CD4-positive, alpha-beta T cell treated with Interleukin-4 for 1 hour (primary cell): ENCODE data around the gene LAMTOR1.
"Not testable (repeated sequence)": the region's sequence is repeated elsewhere in the genome, so short reads cannot be mapped to it uniquely, and the experiment has no call there.

ENCODE experiments used
- DNase-seq, 2 donors: peaks; one replicate each; pipeline ENCODE4 v3.0.0-alpha.2; 2020 to 2022

The LAMTOR1 gene

DNA sequence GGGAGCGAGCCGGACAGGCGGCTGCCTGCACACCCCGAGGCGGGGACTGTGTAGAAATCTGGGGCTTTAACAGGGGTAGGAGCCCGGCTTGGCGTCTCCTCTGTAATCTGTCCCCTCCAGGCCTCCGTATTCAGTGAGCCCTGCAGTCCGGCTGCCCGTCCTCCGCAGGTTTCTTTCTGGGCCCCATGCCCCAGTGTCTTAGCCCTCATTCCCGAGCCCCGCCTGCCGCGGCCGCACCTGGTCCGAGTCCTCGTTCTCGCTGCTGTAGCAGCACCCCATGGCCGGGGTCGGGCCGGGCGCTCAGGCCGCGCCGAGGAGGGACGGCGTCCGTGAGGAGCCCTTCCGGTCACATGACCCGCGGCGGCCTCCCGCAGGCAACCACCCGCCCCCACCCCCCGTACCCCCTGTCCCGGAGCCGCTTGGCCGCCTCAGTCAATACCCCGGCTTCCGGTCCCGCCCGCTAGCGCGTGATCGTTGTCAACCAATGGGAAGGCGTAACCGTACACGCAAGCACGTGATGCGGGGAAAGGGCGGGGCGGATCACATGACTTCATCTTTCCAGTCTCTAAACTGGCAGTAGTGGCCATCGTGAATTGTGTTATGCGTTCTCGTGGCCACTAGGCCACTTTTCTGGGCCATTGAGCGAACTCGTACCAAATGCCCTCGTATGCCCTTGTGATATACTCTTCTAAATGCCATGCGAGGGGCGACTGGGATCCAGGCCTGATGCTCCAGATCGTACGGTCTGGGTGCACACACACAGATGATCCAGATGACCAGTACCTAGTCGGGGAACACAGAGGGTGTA is at the start of gene LAMTOR1:
Gene LAMTOR1, minus strand, starts transcription at position 352 of the 808 bp plus-strand sequence. Its CDS starts 73 bp downstream, at position 279.
- peak; percentile 98 for DNase-seq

DNA sequence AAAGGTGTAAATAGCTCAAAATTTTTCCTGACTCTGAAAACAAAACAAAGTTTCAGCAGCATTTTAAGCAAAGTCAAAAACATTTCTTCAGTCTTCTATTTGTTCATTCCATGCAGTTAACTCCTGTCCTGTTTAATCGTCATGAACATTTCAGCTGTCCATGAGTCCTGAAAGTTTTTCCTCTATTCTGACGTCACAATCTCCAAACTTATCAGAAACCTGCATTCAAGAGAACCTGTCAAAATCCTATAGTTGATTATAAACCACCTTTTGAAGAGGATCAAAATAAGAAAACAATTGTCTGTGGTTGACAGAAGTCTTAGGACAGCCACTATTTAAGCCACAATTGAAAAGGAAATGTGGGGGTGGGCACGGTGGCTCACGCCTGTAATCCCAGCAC is 47.8 kb upstream of the LAMTOR1 start:
- no peak for DNase-seq

DNA sequence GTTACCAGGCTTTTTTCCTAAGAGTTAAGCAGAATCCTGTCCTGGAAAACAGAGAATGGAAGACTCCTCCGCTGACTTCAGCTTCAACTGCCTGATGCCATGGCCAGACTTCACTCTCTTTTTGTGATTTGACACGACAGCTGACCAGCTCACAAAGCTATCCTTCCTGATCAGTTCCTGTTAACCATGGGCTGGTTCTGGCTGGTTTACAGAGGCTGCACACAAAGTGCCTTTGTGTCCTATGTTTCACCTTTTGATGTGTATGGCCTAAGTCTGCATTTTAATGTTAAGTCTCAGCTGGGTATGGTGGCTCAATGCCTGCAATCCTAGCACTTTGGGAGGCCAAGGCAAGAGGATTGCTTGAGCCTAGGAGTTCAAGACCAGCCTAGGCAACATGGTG is 43.5 kb upstream of the LAMTOR1 start:
- no peak for DNase-seq

DNA sequence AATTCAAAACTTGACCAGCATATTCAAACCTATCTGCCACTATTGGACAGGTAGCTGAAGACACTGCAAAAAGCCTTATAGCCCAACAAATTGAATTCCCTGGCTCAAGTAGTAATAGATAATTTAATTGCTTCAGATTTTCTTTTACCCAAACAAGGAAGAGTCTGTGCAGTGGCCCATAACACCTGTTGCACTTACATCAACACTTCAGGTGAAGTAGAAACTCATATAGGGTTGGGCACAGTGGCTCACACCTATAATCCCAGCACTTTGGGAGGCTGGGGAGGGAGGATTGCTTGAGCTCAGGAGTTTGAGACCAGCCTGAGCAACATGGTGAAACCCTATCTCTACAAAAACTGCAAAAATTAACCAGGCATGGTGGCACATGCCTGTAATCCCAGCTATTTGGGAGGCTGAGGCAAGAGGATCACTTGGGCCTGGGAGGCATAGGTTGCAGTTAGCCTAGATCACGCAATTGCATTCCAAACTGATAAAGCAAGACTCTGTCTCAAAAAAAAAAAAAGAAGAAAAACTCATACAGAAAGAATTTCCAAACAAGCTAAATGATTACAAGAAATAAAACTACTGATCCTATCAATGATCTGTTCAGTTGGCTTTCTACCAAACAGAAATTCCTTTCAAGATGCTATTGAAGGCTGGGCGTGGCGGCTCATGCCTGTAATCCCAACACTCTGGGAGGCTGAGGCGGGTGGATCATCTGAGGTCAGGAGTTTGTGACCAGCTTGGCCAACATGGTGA is 41.9 kb upstream of the LAMTOR1 start:
- no peak for DNase-seq

DNA sequence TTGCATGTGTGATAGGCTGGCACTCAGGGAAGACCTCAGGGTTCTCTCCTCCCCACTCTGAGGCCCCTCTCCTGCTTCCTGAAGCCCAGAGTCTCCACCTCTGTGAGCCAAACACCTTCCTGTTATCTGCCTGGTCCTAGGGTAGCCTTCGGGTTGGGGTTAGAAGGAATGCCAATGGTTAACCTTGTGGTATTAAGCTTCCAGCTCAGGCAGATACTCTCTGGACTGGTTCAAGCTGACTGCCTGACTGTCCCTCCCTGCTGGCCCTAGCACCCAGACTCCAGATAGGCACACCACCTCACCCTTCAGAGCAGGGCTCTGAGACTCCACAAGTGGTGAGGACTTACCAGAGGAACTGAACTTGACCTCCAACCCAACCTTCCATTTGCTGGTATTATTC is 39.4 kb upstream of the LAMTOR1 start:
- not testable (repeated sequence) for DNase-seq

DNA sequence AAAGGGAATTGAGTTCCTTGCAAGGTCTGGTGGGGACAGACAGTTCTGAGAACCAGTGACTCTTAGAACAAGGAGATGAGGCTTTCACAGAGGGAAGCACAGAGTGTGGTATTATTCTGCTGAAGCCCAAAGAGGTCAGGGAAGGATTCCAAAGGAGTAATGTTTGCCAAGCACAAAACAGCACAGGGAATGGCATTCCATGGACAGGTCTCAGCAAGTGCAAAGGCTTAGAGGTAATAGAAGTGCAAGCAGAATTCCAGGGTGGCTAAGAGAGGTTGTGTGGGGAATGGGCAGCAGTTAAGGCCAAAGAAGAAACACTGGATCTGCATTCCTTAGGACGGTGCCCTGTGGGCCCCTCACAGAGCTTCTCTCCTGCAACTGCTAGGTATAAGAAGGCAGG is 39.0 kb upstream of the LAMTOR1 start:
- DNase-seq: not testable (repeated sequence)

DNA sequence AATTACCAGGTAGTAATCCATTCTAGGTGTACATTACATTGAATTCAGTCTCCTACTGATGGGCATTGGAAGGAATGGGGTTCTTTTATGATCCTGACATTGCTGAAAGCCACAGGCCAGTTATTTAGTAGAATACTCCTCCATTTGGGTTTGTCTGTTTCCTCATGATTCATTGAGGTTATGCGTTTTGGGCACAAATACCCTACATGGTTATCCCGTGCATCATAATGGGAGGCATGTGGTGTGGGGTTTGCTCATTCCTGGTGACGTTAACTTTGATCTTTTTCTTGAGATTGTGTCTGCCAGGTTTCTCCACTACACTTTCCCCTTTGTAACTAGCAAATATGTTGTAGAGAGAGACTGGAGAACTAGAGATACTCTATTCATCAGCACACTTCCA is 38.0 kb upstream of the LAMTOR1 start:
- DNase-seq: no peak

DNA sequence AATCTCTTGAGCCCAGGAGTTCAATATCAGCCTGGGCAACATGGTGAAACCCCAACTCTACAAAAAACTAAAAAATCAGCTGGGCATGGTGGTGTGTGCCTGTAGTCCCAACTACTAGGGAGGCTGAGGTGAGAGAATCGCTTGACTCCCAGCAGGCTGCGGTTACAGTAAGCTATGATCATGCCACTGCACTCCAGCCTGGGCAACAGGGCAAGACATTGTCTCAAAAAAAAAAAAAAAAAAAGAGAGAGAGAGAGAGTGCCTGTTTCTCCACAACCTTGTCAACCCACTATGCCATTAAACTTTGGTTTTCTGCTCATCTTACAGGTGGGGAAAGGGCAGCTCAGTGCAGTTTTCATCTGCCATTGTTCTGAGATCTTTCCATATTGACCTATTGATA is 37.6 kb upstream of the LAMTOR1 start:
- DNase-seq: no peak

DNA sequence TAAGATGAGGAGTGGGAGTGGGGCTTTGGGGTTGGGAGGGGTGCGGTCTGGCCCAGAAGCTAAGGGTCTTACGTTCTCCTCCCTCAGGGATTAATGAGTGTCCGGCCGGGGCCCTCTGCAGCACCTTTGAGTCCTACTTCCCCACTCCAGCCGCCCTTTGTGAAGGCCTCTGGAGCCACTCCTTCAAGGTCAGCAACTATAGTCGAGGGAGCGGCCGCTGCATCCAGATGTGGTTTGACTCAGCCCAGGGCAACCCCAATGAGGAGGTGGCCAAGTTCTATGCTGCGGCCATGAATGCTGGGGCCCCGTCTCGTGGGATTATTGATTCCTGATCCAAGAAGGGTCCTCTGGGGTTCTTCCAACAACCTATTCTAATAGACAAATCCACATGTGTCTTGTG is 36.4 kb upstream of the LAMTOR1 start:
- DNase-seq: no peak

DNA sequence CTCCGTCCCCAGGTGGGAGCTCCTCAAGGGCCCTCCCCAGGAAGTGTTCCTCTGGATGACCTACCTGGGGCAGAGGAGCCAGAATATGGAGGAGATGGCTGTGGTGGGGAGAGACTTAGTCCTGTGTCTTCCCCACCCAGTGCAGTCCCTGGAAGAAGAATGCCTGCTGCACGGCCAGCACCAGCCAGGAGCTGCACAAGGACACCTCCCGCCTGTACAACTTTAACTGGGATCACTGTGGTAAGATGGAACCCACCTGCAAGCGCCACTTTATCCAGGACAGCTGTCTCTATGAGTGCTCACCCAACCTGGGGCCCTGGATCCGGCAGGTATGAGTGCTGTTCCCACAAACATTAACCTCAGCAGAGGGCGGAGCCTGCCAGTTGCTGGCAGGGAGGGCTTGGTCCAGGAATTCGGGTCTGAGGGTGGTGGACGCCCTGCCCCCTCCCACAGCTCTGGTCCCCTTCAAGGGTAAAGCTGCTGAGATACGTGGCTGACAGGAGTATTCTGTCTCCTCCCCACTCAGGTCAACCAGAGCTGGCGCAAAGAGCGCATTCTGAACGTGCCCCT is 35.8 kb upstream of the LAMTOR1 start:
- no peak for DNase-seq

DNA sequence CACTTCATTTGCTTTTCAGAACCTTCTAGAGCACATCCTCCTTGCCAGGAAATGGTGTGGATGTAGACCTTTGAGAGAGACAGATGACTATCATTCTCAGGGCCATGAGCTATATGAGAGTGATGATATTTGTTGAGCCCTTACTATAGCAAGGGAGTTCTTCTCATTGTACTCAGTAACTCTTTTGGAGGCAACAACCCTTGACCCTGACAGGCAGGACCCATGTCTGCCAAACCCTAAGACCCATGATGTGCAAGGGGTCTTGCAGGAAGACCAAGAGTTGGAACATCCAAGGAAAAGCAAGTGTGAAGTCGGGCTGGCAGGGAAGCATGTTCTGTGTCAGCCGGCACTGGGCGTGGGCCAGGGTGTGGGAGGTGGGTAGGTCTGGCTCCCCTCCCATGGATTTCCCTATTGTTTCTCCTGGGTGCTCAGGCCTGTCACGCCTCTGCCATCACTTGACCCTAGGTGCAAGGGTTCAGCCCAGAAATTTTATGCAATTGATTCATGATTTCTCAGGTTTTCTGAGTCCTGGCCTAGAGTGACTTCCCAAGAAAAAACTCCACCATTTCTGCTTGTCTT is 33.7 kb upstream of the LAMTOR1 start:
- no peak for DNase-seq

DNA sequence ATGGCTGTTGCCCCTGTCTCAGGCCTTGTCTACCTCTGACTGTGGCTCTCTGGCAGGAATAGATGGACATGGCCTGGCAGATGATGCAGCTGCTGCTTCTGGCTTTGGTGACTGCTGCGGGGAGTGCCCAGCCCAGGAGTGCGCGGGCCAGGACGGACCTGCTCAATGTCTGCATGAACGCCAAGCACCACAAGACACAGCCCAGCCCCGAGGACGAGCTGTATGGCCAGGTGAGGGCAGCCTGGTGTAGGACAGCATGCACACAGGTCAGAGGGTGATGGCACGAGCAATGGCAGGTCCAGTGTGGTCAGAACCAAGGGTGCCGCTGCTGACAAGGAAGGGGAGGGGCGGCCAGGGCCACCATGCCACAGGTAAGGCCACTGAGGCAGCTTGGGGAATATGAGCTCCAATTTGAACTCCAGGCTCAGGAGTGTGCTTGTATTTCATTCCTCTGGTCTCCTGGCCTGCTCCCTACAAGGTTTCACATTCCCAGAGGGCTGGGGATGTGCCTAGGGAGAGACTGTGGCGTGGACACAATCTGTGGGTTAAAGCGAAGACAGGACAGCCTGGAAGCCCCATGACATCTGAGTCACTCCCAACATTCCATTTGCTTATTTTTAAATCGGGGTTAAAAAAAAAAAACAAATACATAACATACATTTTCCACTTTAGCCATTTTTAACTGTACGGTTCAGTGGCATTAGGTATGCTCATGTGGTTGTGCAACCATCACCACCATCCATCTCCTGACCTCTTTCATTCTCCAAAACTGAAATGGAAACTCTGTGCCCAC is 33.0 kb upstream of the LAMTOR1 start:
- no peak for DNase-seq

DNA sequence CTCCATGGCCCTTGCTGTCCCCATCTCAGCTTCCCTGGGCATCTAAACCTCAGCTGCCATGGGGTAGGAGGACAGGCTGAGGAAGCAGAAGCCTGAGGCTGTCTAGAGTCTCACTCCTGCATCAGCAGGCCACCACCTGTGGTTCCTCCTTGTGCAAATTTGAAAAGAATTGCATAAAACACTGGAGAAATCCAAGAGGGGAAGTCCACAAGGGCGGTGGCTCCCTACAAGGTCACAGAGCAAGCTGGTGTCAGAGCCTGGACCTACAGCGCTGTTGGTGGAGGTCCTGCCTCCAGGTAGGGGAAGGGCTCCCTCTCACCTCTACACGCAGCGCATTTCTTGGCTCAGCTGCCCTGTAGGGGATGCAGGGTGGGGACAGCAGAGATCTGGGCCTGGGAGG is 32.4 kb upstream of the LAMTOR1 start, which contains the start of gene FOLR3:
Gene FOLR3, plus strand, starts transcription at position 253 of the 400 bp plus-strand sequence. CDS start 228 bp downstream, outside the sequence.
- DNase-seq: not testable (repeated sequence)

DNA sequence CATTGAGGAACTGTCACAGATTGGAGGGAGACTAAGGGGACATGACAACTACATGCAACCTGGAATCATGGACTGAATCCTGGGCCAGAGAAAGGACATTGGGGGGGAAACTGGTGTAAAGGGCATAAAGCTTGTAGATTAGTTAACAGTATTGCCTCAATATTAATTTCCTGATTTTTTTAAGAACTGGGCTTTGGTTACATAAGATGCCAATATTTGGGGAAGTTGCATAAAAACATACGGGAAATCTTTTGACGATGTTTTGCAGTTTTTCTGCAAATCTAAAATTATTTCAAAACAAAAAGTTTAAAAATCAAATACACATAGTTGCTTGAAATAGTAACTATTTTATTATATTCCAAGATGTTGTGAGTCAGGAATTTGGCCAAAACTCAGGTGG is 29.5 kb upstream of the LAMTOR1 start:
- DNase-seq: no peak

DNA sequence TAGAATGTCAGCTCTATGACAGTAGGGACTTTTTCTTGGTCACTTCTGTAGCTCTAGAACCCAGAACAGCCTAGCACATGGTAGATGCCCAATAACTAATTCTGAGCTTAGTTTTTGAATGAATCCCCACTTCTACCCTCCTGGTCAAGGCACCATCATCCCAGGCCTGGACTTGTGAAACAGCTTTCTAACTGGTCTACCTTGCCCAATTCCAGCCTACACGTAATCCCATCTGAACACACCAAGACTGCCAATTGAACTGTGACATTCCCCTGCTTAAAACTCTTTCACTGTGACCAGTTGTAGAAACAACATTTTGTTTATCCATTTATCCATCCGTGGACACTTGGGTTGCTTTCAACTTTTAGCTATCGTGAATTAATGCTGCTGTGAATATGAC is 26.3 kb upstream of the LAMTOR1 start:
- no peak for DNase-seq

DNA sequence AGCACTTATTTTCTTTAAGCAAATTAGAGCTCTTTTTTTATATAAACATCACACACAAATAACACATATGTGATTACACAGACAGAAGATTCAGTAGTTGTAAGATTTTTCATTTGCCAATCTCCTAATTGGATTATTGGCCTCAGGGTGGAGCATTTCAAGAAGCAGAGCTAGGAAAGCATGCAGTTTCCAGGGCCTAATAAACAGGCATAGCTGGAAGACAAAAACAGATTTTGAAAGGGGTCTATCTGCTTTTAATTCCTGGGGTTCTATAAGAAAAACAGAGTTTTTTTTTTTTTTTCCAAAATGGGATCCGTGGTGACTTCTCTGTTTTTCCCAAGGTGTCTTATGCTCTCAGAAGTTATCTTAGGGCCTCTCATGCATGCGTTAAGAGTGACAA is 24.8 kb upstream of the LAMTOR1 start:
- DNase-seq: no peak

DNA sequence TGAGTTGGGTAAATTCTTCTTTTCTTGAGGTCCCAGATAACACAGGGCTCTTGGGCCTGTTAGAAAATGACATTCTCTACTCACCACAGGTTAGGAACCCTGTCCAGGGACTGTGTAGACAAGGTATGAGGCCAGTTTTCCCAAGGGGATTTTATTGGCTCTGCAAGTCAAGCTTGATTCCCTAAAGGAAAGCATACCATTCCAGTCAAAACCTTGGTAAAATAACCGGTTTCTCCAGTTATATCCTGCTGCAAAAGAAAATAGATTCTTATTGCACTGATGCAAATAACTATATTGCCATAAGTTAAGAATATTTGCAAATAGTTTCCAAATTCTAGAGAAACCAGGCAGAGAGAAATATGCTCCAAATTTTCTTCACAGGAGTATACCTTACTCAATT is 22.9 kb upstream of the LAMTOR1 start:
- no peak for DNase-seq

DNA sequence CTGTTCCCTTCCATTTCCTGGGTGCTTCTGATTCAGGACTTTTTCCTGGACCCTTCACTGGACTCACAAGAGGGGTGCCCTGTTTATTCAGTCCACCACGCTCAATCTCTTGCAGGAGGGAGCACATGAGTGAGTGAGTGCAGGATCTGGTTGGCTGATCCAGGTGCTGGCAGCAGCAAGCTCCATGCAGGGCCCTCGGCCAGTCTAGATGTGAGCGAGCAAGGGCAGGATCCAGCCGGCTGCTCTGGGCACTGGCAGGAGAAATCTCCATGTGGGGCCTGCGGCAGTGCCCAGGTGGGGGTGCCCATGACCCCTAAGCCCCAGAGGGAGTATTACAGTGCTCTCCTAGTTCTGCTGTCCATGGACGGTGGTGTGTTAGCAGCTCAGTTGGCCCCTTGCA is 20.9 kb upstream of the LAMTOR1 start:
- DNase-seq: no peak

DNA sequence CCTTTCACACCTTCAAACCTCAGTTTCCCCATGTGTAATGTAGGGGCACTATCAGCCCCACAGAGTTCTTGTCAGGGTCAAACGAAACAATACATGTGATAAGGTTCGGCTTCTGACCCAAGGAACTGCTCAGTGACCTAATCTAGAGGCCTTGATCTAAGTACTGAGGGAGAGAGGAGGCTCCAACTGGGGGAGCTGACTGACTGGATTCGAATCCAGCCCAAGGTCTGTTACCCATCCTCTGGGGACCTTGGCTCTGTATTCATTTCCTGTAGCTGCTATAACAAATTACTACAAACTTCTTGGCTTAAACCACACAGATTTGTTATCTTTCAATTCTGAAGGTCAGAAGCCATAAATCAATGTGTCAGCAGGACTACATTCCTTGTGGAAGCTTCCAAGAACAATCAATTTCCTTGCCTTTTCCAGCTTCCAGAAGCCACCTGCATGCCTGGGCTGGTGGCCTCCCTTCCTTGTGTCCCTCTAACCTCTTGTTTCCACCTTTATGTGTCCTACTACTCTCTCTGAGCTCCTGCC is 20.1 kb upstream of the LAMTOR1 start:
- no peak for DNase-seq

DNA sequence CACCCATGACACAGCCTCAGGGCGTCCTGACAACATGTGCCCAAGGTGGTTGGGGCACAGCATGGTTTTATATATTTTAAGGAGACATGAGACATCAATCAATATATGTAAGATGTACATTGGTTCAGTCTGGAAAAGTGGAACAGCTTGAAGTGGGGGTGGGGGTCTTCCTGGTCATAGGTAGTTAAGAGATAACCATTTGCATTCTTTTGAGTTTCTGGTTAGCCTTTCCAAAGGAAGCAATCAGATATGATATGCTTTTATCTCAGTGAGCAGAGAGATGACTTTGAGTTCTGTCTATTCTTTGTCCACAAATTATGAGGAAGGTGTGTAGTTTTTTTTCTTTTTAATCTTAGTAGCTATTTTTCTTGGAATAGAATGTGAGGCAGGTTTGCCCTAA is 19.5 kb upstream of the LAMTOR1 start:
- no peak for DNase-seq

DNA sequence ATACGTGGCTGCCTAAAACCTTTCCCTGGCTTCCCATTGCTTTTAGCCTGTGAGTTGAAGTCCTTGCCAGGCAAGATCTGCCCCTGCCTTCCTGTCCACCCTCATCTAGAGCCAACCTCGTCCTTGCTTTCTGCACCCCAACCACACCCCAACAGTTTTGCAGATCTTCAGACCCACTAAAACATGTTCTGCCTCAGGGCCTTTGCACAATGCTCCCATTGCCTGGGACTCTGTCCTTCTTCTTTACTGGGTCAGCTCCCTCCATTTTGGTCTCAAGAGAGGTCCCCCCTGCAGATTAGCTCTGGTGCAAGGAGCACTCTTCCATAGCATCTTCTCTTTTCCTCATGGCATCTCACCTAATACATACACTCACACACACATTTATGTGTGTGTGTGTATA is 17.8 kb upstream of the LAMTOR1 start:
- DNase-seq: no peak

DNA sequence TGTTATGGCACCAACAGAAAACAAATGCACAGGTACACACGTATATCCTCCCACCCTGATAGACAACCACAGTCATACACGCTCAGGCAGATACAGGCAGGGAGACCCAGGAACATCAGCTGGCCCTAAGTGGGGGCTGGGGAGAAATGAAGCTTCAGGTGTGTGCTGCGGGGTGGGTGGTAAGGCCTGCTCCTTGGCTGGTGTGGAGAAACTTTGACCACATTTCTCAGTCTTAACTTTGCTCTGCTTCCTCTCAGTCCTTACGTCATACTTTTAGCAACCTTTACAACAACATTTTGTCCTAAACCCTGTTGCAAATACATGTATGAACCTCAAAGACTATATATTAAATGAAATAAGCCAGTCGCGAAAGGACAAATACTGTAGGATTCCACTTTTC is 16.1 kb upstream of the LAMTOR1 start:
- DNase-seq: no peak
